NB4 (cell line): Measurements from ENCODE around the gene DGCR8.
"Not testable (repeated sequence)": the region's sequence is repeated elsewhere in the genome, so short reads cannot be mapped to it uniquely, and the experiment has no call there.

Source experiments
- DNase-seq: peaks from one replicate; pipeline ENCODE4 v3.0.0; 2010; ENCODE audit warnings: low read depth
- H3K4me3 ChIP-seq: one replicate; pipeline ENCODE4 v1.5.1; 2011; ENCODE audit warnings: mild to moderate bottlenecking, low read depth, low read length, moderate library complexity
- CTCF ChIP-seq: IDR thresholded peaks from one replicate; pipeline ENCODE4 v1.5.1; 2012; ENCODE audit warnings: low read depth, low read length
- MAX ChIP-seq: IDR thresholded peaks from 2 replicates; pipeline ENCODE4 v1.6.1; 2011; ENCODE audit warnings: low read depth, low read length
- MYC ChIP-seq: IDR thresholded peaks from 2 replicates; pipeline ENCODE4 v1.6.1; 2011; ENCODE audit warnings: low read depth, low read length
- POLR2A ChIP-seq: IDR thresholded peaks from 2 replicates; pipeline ENCODE4 v1.6.1; 2011; ENCODE audit warnings: mild to moderate bottlenecking; ENCODE audit not compliant: insufficient read length; ENCODE audit errors: extremely low read depth

DGCR8 gene

DNA sequence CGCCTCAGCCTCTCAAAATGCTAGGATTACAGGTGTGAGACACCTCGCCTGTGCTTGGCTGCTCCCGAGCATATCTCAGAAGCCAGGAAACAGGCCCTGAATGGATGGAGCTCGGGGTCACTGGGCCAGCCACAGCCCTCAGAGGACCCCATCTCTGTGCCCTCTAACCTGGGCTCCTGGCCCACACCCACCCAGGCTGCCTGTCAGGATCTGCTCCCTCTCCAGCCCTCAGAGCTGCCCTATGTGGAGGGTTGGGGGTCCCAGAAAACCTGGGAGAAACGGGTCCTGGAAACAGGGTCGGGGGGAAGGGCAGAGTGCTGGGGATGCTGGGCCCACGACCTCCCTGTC, 76.0 kb downstream of the DGCR8 start:
- no peak for DNase-seq
- H3K4me3 ChIP-seq: no peak overlapping the region
- TF ChIP-seq CTCF: no peak

- no peak overlapping the region for H3K4me3 ChIP-seq
- DNase-seq: peak; percentile 82
- TF ChIP-seq MAX (no peak), CTCF (peak; percentile 81)
These were observed 76.8 kb downstream of the DGCR8 start for GRCh38 chr22:20156611-20157429.

- H3K4me3 ChIP-seq: no peak overlapping the region
- TF ChIP-seq MAX (no peak), POLR2A (no peak), MYC (no peak), CTCF (no peak)
- no peak for DNase-seq
These were observed 77.6 kb downstream of the DGCR8 start for GRCh38 chr22:20157430-20158183.

DNA sequence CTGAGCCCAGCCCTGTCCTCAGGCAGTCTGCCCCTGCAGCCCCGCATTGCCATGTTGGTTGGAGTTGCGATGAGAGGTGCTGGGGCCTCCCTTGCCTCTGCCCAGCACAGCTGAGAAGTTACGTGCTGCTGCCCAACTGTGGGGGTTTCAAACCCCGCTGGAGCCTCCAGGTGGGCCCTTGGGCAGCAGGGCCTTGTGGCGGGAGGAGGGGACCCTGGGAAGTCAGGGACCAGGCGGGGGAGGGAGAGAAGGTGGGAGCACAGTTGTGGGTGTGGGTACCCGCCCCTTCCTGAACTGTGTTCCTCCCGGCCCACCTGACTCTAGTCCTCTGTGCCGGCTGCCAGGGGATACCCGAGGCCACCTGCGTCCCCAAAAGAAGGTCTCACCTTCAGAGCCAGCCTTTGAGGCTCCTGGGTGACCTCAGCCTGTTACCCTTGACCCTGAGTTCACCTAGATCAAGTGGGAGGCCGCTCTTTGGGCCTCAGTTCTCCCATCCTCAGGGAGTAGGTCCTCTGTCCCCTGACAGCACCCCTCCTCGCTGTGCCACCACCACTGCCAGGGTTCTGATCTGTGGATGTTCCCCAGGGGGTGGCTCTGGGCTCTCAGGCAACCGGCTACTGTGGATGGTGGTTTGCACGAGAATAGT, 78.5 kb downstream of the DGCR8 start:
- TF ChIP-seq MAX (no peak), MYC (no peak), CTCF (no peak), POLR2A (no peak)
- DNase-seq: peak; percentile 28
- H3K4me3 ChIP-seq: no peak overlapping the region

- TF ChIP-seq MYC (peak; percentile 16; the same call in 1 of the 2 replicates), POLR2A (peak; percentile 29), CTCF (no peak), MAX (peak; percentile 19; the same call in 1 of the 2 replicates)
- DNase-seq: peak; percentile 91
- H3K4me3 ChIP-seq: no peak overlapping the region
These were observed 79.0 kb downstream of the DGCR8 start for GRCh38 chr22:20159076-20159475.

GRCh38 chr22:20159531-20159930, 79.5 kb downstream of the DGCR8 start:
- not testable (repeated sequence) for H3K4me3 ChIP-seq, DNase-seq
